ENCODE data around the gene COG1. TPM values are rescaled to one million over a fixed set of nuclear protein-coding genes. Genes with fewer than 3 reads are reported as not detected.

The COG1 gene
- total RNA-seq, 1 donor from 2014 or later, result 18.3 TPM

GRCh38 chr17:73156166-73156840, 36.6 kb upstream of the COG1 start:
- Histone ChIP-seq H3K9me3 (ENCODE audit: control insufficient read depth in 3 of 3, low read length in 3 of 3) (no peaks in the 10 kb centered on the region), H3K27ac (ENCODE audit: low read depth, low read length) (no peak overlapping the region), H3K27me3 (ENCODE audit: control insufficient read depth in 3 of 3, insufficient read depth in 3 of 3, low read length in 3 of 3) (peaks cover 3 to 19% (median 4%) of the 10 kb centered on the region in 3 donors), H3K9ac (ENCODE audit: low read depth in 1 of 3, low read length in 3 of 3) (peak overlapping the region in 1 of 3 donors; percentile 45), H3K36me3 (ENCODE audit: control insufficient read depth in 3 of 3, insufficient read depth in 3 of 3, low read length in 3 of 3) (no peaks in the 10 kb centered on the region), H3K4me1 (ENCODE audit: control insufficient read depth in 3 of 3, insufficient read depth in 3 of 3, low read length in 3 of 3) (peaks cover 2 to 4% (median 3%) of the 10 kb centered on the region in 3 donors), H3K4me3 (ENCODE audit: low read length in 3 of 3) (no peak overlapping the region)

DNA sequence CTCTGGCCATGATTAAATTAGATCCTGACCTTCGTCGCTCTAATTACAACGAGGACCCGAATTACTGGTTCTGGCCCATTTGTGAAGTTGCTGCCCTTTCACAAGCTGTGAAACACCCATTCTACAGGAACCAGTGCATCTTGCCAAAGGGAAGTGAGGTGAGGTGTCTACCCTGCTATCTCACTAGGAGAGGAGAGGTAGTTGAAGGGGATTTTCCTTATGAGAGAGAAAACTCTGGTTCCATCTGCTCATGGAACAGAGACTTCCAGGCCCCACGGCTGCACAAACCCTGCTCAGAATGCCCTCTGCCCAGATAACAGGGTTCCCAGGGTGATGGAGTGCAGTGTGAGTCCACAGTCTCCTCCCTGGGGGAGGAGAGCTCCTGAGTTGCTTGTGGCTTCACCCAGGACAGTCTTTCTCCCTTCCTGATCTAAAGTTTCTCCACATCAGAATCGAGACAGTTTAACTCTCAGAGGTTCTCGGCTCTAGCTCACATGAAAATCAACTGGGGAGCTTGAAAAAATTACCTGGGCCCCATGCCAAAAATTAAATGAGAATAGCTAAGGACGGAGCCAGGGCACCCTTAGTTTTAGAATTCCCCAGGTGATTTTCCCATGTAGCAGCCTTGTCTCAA, 35.9 kb upstream of the COG1 start:
- Histone ChIP-seq H3K36me3 (ENCODE audit: control insufficient read depth in 3 of 3, insufficient read depth in 3 of 3, low read length in 3 of 3) (no peaks in the 10 kb centered on the region), H3K27ac (ENCODE audit: low read depth, low read length) (no peak overlapping the region), H3K27me3 (ENCODE audit: control insufficient read depth in 3 of 3, insufficient read depth in 3 of 3, low read length in 3 of 3) (peaks cover 5 to 21% (median 7%) of the 10 kb centered on the region in 3 donors), H3K4me3 (ENCODE audit: low read length in 3 of 3) (no peak overlapping the region), H3K9me3 (ENCODE audit: control insufficient read depth in 3 of 3, low read length in 3 of 3) (no peaks in the 10 kb centered on the region), H3K9ac (ENCODE audit: low read depth in 1 of 3, low read length in 3 of 3) (no peak overlapping the region), H3K4me1 (ENCODE audit: control insufficient read depth in 3 of 3, insufficient read depth in 3 of 3, low read length in 3 of 3) (peaks cover 2 to 4% (median 3%) of the 10 kb centered on the region in 3 donors)

DNA sequence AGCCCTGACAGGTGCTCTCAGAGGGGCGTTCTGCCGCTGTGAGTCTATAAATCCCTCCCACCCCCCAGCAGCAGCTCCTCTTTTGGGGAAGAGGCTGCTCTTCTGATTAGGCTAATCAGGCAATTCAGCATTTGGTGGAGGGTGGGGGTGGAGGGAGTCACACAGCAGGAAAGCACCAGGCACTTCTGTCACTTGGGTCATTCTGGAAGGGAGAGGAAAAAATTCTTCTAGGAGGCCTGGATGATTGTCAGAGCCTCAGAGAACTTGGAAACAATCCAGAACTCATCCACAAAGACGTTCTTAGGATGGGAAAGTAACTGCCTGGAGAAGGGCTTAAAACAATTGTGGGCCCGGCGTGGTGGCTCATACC, 35.3 kb upstream of the COG1 start:
- Histone ChIP-seq H3K4me3 (ENCODE audit: low read length in 3 of 3) (no peak overlapping the region), H3K27me3 (ENCODE audit: control insufficient read depth in 3 of 3, insufficient read depth in 3 of 3, low read length in 3 of 3) (peaks cover 5 to 21% (median 7%) of the 10 kb centered on the region in 3 donors), H3K4me1 (ENCODE audit: control insufficient read depth in 3 of 3, insufficient read depth in 3 of 3, low read length in 3 of 3) (peaks cover 2 to 4% (median 3%) of the 10 kb centered on the region in 3 donors), H3K9me3 (ENCODE audit: control insufficient read depth in 3 of 3, low read length in 3 of 3) (no peaks in the 10 kb centered on the region), H3K27ac (ENCODE audit: low read depth, low read length) (no peak overlapping the region), H3K36me3 (ENCODE audit: control insufficient read depth in 3 of 3, insufficient read depth in 3 of 3, low read length in 3 of 3) (no peaks in the 10 kb centered on the region), H3K9ac (ENCODE audit: low read depth in 1 of 3, low read length in 3 of 3) (no peak overlapping the region)

DNA sequence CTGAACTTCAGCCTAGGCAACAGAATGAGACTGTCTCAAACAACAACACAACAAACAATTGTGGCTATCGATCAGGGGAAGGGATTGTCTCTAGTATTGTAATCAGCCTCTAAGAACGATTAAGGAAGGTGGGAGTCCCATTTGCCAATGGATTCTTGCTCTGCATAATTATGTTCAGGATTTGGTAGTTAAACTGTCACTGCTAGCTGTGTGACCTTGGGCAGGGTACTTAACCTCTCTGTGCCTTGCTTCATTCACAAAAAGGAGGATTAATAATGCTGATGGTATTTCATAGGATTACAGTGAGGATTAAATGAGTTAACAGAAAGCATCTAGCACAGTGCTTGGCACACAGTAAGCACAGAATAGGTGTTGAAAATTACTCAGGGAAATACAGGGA, 34.7 kb upstream of the COG1 start:
- peaks cover 11 to 26% (median 13%) of the 10 kb centered on the region in 3 donors for H3K27me3 ChIP-seq (ENCODE audit: control insufficient read depth in 3 of 3, insufficient read depth in 3 of 3, low read length in 3 of 3)
- H3K27ac ChIP-seq (ENCODE audit: low read depth, low read length), result no peak overlapping the region
- no peaks in the 10 kb centered on the region for H3K36me3 ChIP-seq (ENCODE audit: control insufficient read depth in 3 of 3, insufficient read depth in 3 of 3, low read length in 3 of 3)
- H3K4me3 ChIP-seq (ENCODE audit: low read length in 3 of 3), result no peak overlapping the region
- no peak overlapping the region for H3K9ac ChIP-seq (ENCODE audit: low read depth in 1 of 3, low read length in 3 of 3)
- H3K9me3 ChIP-seq (ENCODE audit: control insufficient read depth in 3 of 3, low read length in 3 of 3), result no peaks in the 10 kb centered on the region
- peaks cover 2 to 4% (median 3%) of the 10 kb centered on the region in 3 donors for H3K4me1 ChIP-seq (ENCODE audit: control insufficient read depth in 3 of 3, insufficient read depth in 3 of 3, low read length in 3 of 3)

DNA sequence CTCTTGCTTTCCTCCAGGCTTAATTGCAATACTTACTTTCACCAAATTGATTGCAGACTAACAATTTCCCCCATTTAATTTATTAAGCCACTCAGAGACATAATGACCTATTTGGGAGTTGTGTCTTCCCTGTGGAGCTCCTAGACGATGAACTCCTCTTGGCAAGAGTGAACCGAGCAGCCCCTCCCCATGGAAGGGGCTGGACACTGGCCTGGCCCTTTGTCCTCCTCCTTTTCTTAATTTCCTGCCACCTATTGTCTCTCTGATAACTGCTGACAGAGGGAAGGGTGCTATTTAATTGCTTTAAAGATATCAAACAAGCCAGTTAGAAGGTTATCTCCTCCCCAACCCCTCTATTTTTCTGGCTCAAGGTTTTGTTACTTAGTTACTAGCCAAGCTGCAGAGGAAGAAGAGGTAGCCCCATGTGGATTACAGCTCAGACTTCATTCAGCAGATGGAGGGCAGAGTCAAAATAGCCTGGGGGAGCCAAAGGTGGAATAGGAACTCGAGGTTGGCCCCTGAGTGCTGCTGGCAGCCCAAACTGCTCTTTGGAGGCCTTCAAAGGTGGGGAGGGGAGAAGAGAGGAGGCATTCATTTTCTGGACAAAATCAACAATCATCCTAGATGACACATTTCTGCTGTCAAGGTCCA, 31.8 kb upstream of the COG1 start:
- no peak overlapping the region for H3K27ac ChIP-seq (ENCODE audit: low read depth, low read length)
- H3K4me3 ChIP-seq (ENCODE audit: low read length in 3 of 3), result no peak overlapping the region
- no peaks in the 10 kb centered on the region for H3K9me3 ChIP-seq (ENCODE audit: control insufficient read depth in 3 of 3, low read length in 3 of 3)
- no peak overlapping the region for H3K9ac ChIP-seq (ENCODE audit: low read depth in 1 of 3, low read length in 3 of 3)
- peaks cover 18 to 27% (median 23%) of the 10 kb centered on the region in 3 donors for H3K4me1 ChIP-seq (ENCODE audit: control insufficient read depth in 3 of 3, insufficient read depth in 3 of 3, low read length in 3 of 3)
- H3K27me3 ChIP-seq (ENCODE audit: control insufficient read depth in 3 of 3, insufficient read depth in 3 of 3, low read length in 3 of 3), result peaks cover 36 to 54% (median 38%) of the 10 kb centered on the region in 3 donors
- H3K36me3 ChIP-seq (ENCODE audit: control insufficient read depth in 3 of 3, insufficient read depth in 3 of 3, low read length in 3 of 3), result no peaks in the 10 kb centered on the region

- no peak overlapping the region for H3K9ac ChIP-seq (ENCODE audit: low read depth in 1 of 3, low read length in 3 of 3)
- H3K4me3 ChIP-seq (ENCODE audit: low read length in 3 of 3), result no peak overlapping the region
- peaks cover 21 to 24% (median 23%) of the 10 kb centered on the region in 3 donors for H3K4me1 ChIP-seq (ENCODE audit: control insufficient read depth in 3 of 3, insufficient read depth in 3 of 3, low read length in 3 of 3)
- H3K27ac ChIP-seq (ENCODE audit: low read depth, low read length), result no peak overlapping the region
- H3K9me3 ChIP-seq (ENCODE audit: control insufficient read depth in 3 of 3, low read length in 3 of 3), result no peaks in the 10 kb centered on the region
- H3K36me3 ChIP-seq (ENCODE audit: control insufficient read depth in 3 of 3, insufficient read depth in 3 of 3, low read length in 3 of 3), result no peaks in the 10 kb centered on the region
- H3K27me3 ChIP-seq (ENCODE audit: control insufficient read depth in 3 of 3, insufficient read depth in 3 of 3, low read length in 3 of 3), result peaks cover 52 to 66% (median 55%) of the 10 kb centered on the region in 3 donors
Measured at GRCh38 chr17:73163043-73163442, 29.8 kb upstream of the COG1 start.

- Histone ChIP-seq H3K27me3 (ENCODE audit: control insufficient read depth in 3 of 3, insufficient read depth in 3 of 3, low read length in 3 of 3) (peaks cover 62 to 69% (median 67%) of the 10 kb centered on the region in 3 donors), H3K4me3 (ENCODE audit: low read length in 3 of 3) (peak overlapping the region; percentile 67 to 73 (median 72)), H3K9me3 (ENCODE audit: control insufficient read depth in 3 of 3, low read length in 3 of 3) (no peaks in the 10 kb centered on the region), H3K27ac (ENCODE audit: low read depth, low read length) (no peak overlapping the region), H3K4me1 (ENCODE audit: control insufficient read depth in 3 of 3, insufficient read depth in 3 of 3, low read length in 3 of 3) (peaks cover 21 to 24% (median 23%) of the 10 kb centered on the region in 3 donors), H3K36me3 (ENCODE audit: control insufficient read depth in 3 of 3, insufficient read depth in 3 of 3, low read length in 3 of 3) (no peaks in the 10 kb centered on the region), H3K9ac (ENCODE audit: low read depth in 1 of 3, low read length in 3 of 3) (peak overlapping the region; percentile 51 to 62 (median 57))
Measured at GRCh38 chr17:73165616-73166404, 27.0 kb upstream of the COG1 start.

GRCh38 chr17:73166731-73167581, 25.9 kb upstream of the COG1 start:
- Histone ChIP-seq H3K36me3 (ENCODE audit: control insufficient read depth in 3 of 3, insufficient read depth in 3 of 3, low read length in 3 of 3) (no peaks in the 10 kb centered on the region), H3K27ac (ENCODE audit: low read depth, low read length) (peak overlapping the region; percentile 36), H3K4me1 (ENCODE audit: control insufficient read depth in 3 of 3, insufficient read depth in 3 of 3, low read length in 3 of 3) (peaks cover 21 to 24% (median 23%) of the 10 kb centered on the region in 3 donors), H3K4me3 (ENCODE audit: low read length in 3 of 3) (peak overlapping the region in 1 of 3 donors; percentile 34), H3K9me3 (ENCODE audit: control insufficient read depth in 3 of 3, low read length in 3 of 3) (no peaks in the 10 kb centered on the region), H3K9ac (ENCODE audit: low read depth in 1 of 3, low read length in 3 of 3) (no peak overlapping the region), H3K27me3 (ENCODE audit: control insufficient read depth in 3 of 3, insufficient read depth in 3 of 3, low read length in 3 of 3) (peaks cover 55 to 62% (median 61%) of the 10 kb centered on the region in 3 donors)

GRCh38 chr17:73168667-73169066, 24.2 kb upstream of the COG1 start:
- H3K9ac ChIP-seq (ENCODE audit: low read depth in 1 of 3, low read length in 3 of 3), result no peak overlapping the region
- no peak overlapping the region for H3K27ac ChIP-seq (ENCODE audit: low read depth, low read length)
- H3K4me1 ChIP-seq (ENCODE audit: control insufficient read depth in 3 of 3, insufficient read depth in 3 of 3, low read length in 3 of 3), result peaks cover 20 to 23% (median 21%) of the 10 kb centered on the region in 3 donors
- peaks cover 43 to 51% (median 50%) of the 10 kb centered on the region in 3 donors for H3K27me3 ChIP-seq (ENCODE audit: control insufficient read depth in 3 of 3, insufficient read depth in 3 of 3, low read length in 3 of 3)
- no peak overlapping the region for H3K4me3 ChIP-seq (ENCODE audit: low read length in 3 of 3)
- H3K36me3 ChIP-seq (ENCODE audit: control insufficient read depth in 3 of 3, insufficient read depth in 3 of 3, low read length in 3 of 3), result no peaks in the 10 kb centered on the region
- H3K9me3 ChIP-seq (ENCODE audit: control insufficient read depth in 3 of 3, low read length in 3 of 3), result no peaks in the 10 kb centered on the region
